HK-2 (cell line): ENCODE data around the gene MRFAP1L1.

Experiments
- DNase-seq: peaks from one replicate; pipeline ENCODE4 v3.0.0-alpha.2; 2018; ENCODE audit not compliant: unreplicated experiment

MRFAP1L1 gene

DNA sequence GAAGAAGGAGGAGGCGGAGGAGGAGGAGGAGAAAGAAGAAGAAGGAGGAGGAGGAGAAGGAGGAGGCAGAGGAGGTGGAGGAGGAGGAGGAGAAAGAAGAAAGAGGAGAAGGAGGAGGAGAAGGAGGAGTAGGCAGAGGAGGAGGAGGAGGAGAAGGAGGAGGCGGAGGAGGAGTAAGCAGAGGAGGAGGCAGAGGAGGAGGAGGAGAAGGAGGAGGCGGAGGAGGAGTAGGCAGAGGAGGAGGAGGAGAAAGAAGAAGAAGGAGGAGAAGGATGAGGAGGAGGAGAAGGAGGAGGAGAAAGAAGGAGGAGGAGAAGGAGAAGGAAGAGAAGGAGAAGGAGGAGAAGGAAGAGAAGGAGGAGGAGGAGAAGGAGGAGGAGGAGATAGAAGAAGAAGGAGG lies 49.2 kb downstream of the MRFAP1L1 start:
- no peak for DNase-seq

- no peak for DNase-seq
Observed at GRCh38 chr4:6659897-6660296, 49.8 kb downstream of the MRFAP1L1 start.

DNA sequence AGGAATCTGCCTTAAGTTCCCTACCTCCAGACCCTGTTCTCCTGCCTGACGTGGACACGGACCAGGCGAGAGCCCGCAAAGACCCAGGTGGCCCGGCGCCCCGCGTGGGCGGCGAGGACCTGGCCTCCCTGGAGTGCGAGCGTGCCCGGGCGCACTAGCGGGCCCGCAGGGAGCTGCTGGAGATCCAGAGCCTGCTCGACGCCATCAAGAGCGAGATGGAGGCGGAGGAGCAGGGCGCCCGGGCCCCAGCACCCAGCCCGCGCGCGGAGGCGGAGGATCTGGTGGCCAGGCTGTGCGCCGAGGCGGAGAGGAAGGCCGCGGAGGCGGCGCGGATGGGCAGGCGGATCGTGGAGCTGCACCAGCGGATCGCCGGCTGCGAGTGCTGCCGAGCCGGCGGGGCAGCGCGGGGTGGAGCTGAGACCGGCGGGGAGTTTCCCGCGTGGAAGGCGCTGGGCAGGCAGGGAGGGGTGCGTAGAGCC lies 51.0 kb downstream of the MRFAP1L1 start:
- no peak for DNase-seq

DNA sequence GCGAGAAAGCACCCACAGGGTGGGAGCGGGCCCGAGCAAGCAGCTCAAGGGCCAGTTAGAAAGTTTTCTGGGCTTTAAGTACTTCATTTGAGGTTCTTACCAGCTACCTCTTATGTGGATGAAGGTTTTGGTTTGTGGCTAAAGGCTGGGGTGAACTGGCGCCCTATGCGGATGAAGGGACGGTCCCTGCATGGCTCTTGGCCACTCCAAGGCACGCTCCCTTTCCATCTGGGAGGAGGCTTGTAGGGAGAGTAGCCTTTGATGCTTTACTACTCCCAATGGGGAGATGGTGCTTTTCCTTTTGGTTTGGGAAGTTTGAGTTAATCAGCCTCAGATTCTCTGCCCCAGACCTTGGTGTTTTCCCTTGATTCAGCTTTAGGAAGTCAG lies 51.5 kb downstream of the MRFAP1L1 start:
- DNase-seq: no peak
